Epidermal melanocyte (primary cell): ENCODE results near the gene STRN3.
"Not testable (repeated sequence)": the region's sequence is repeated elsewhere in the genome, so short reads cannot be mapped to it uniquely, and the experiment has no call there.

ENCODE experiments used
- DNase-seq: peaks from one replicate; pipeline ENCODE4 v3.0.0; 2011; ENCODE audit warnings: low spot score; ENCODE audit not compliant: insufficient read length

STRN3 gene

DNA sequence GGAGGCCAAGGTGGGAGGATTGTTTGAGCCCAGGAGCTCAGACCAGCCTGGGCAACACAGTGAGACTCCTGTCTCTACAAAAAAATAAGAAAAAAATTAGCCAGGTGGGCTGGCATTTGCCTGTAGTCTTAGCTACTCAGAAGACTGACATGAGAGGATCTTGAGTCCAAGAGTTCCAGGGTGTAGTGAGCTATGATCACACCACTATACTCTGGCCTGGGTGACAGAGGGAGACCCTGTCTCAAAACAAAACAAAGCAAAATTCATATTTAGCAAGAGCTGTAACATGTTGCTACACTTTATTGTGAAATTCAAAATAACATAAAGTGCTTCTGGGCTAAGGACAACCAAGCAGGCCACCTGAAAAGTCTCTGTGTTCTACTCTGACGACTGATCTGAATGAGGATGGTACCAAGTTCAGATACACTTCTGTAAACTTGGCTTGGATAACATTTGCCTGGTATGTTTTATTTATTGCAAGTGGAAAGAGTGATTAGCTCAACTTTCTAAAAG lies 11.6 kb upstream of the STRN3 start:
- no peak for DNase-seq

DNA sequence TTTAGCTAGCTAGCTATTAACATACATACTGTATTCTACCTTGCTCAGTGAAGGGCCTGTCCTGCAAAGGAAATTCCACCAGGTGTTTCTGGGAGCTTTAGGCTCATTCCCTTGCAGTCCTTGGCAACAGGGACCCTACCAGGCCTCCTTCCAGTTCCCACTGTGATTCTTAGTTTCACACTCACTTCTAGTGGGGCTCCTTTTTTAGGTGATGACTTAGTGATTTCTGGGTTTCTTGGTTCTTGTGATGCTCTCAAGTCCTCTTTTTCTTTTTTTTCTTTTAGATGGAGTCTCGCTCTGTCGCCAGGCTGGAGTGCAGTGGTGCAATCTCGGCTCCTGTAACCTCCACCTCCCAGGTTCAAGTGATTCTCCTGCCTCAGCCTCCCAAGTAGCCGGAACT lies 10.4 kb upstream of the STRN3 start:
- DNase-seq, result no peak

DNA sequence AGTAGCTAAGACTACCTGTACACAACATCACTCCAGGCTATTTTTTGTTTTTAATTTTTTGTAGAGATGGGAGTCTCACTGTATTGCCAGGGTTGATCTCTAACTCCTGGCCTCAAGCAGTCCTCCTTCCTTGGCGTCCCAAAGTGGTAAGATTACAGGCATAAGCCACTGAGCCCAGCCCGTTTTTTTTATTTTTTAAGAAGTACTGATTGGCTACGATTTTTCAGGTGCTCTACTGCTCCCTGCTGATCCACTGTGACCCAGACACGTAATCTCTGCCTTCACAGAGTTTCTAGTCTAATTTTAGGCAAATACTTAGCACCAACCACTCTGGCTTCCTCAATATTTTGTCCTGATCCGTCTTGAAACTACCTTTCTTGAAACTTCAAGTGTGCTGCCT lies 4.3 kb upstream of the STRN3 start:
- no peak for DNase-seq

DNA sequence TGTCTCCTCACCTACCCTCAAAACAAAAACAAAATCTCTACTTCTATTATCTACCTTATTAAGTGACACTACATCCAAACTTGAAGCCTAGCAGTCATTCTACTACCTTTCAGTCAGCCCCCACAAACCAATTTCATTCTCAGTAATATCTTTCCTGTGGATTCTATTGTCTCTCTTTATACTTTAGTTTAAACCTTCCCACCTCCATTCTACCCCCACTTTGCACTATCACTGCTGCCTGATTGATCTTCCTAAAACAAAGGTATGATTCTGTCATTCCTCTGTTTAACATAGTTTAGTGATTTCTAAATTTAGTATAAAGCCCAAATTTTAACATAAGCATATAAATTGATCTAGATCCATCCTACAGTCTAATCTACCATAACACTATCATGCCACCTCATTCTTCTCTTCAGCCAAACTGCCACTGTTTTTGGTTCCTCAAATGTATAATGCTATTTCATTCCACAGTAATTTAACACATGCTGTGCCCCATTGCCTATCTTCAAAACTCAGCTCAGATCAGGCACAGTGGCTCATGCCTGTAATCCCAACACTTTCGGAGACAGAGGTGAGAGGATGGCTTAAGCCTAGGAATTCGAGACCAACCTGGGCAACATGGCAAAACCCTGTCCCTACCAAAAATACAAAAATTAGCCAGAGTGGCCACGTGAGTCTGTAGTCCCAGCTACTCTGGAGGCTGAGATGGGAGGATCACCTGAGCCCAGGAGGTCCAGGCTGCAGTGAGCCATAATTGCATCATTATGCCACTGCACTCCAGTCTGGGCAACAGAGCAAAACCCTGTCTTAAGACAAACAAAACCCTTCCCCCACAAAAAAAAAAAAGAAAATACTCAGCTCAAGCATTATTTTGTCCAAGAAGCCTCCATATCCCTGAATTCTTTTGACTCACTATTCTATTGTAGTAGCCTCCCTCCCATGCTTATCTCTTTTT lies 3.1 kb upstream of the STRN3 start:
- DNase-seq, result no peak

DNA sequence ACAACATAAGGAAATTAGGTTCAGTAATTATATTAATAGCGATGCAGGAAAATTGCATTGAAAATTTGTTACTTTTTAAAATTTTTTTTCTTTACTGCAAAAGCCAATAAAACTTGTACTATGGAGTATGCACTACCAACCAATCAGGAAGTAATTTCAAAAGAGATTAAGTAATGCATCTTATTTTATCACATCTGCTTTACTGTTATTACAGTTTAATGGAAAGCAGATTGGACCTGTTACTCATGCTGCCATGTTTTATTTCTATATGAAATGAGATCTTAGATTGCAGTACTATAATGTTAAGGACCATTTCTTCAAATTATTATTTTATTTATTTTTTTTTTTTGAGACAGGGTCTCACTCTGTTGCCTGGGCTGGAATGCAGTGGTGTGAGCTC lies 1.7 kb upstream of the STRN3 start:
- DNase-seq, result no peak

DNA sequence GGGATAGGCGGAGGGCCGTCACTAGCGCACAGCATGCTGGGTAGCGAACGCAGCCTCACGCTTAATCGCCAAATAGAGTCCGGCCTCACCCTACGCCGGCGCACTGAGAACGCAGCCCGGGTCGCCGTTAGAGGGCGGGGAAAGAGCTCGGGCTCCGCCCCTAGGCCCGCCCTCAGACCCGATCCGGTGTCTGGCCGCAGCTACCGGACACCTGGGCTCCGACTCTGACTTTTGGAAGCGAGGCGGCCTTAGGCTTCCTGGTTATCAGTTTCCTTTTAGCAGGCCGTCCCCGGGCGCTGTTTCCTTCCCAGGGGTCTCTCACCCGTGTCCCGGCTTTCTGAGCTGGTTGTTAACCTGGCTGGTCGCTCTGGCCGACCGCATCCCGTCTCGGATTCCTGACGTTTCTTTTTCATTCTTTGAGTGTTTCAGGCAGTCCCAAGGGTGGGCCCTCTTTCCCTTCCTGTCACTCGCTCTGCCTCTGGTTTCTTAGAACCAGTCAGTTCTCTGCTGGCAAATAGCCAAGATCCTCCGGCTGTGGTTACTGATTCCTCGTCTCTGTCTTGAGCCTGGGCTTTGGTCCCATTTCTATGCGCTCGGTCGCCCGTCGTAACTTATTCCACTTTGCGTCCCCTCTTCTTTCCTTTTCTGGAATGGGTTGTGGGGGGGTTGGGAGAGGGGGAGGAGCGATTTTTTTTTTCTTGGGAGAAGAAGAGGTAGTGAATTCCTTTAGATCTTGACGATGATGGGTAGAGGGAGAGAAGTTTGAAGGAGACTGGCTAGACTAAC lies 464 bp upstream of the STRN3 start:
- DNase-seq, result peak; percentile 73

- DNase-seq, result no peak
Observed at GRCh38 chr14:31025367-31026076, 657 bp downstream of the STRN3 start, which contains the start of gene AP4S1. Gene AP4S1 (plus strand): TSS chr14:31025649. CDS start chr14:31066197, 40,548 bp downstream.

GRCh38 chr14:31024577-31025366 lies 1.4 kb downstream of the STRN3 start:
- no peak for DNase-seq

- DNase-seq, result no peak
Observed at GRCh38 chr14:31024010-31024480, 2.1 kb downstream of the STRN3 start.

- no peak for DNase-seq
Observed at GRCh38 chr14:31022386-31022785, 3.8 kb downstream of the STRN3 start.

- DNase-seq, result no peak
Observed at GRCh38 chr14:31021576-31021949, 4.6 kb downstream of the STRN3 start.

- DNase-seq, result peak; percentile 28
Observed at GRCh38 chr14:31020834-31021575, 5.2 kb downstream of the STRN3 start.

GRCh38 chr14:31018057-31018645 lies 8.0 kb downstream of the STRN3 start:
- no peak for DNase-seq

DNA sequence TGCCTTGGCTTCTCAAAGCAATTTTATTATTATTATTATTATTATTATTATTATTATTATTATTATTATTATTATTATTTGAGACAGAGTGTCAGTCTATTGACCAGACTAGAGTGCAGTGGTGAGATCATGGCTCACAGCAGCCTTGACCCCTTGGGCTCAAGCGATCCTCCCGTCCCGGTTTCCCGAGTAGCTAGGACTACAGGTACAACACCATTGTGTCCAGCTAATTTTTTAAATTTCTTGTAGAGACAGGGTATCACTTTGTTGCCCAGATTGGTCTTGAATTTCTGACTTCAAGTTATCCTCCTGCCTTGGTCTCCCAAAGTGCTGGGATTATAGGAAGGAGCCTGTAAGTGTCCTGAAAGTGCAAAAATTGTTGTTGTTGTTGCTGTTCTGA lies 12.3 kb downstream of the STRN3 start:
- DNase-seq, result no peak

DNA sequence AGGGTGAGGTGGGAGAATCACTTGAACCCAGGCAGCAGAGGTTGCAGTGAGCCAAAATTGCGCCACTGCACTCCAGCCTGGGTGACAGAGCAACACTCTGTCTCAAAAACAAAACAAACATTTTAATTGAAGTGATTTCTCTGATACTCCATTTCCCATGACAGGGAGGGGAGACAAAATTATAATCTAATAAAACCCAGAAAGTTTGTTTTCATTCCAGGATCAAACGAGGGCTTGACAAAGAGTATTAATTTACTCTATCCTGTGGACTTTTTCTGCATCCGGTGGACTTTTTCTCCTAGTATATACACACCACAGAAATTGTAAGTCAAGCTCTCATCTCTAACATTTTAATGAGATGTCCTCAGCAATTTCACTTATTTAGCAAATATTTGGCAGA lies 15.2 kb downstream of the STRN3 start:
- no peak for DNase-seq

DNA sequence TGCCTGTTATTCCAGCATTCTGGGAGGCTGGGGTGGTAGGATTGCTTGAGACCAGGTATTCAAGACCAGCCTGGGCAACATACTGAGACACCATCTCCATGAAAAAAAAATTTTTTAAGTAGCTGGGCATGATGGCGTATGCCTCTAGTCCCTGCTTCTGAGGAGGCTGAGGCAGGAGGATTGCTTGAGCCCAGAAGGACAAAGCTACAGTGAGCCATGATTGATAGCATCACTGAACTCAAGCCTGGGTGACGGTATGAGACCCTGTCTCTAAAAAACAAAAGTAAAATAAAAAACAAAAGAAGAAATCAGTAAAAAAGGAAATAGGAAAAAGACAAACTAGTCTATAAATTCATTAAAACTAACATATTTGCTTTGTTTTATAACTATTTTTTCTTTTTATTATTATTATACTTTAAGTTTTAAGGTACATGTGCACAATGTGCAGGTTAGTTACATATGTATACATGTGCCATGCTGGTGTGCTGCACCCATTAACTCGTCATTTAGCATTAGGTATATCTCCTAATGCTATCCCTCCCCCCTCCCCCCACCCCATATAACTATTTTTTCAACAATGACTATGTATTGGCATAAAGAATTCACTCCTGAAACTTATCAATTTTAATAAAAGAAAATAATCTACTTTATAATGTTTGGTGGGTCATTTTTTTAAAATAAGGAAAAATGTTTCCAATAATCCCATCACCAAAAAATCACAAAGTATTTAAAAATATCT lies 16.2 kb downstream of the STRN3 start:
- no peak for DNase-seq

DNA sequence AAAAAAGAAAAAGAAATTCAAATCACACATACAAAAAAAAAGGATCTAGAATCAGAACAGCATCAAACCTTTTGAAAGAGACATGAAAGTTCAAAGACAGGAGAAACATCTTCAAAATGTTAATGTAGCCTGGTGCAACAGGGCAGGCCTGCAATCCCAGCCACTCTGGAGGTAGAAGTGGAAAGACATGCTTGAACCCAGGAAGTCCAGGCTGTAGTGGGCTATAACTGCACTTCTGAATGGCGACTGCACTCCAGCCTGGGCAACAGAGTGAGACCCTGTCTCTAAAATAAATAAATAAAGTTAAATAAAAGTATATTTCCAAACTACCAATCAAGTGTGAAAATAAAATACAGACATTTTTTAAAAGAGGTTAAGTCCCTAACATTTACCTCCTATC lies 19.5 kb downstream of the STRN3 start:
- no peak for DNase-seq

DNA sequence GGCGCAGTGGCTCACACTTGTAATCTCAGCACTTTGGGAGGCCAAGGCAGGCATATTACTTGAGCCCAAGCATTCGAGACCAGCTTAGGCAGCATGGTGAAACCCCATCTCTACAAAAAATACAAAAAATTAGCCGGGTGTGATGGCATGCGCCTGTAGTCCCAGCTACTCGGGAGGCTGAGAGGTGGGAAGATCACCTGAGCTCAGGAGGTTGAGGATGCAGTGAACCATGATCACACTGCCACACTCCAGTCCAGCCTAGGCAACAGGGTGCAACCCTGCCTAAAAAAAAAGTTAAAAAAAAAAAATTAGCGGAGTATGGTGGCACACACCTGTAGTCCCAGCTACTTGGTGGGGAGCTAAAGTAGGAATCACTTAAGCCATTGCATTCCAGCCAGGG lies 22.2 kb downstream of the STRN3 start:
- not testable (repeated sequence) for DNase-seq

DNA sequence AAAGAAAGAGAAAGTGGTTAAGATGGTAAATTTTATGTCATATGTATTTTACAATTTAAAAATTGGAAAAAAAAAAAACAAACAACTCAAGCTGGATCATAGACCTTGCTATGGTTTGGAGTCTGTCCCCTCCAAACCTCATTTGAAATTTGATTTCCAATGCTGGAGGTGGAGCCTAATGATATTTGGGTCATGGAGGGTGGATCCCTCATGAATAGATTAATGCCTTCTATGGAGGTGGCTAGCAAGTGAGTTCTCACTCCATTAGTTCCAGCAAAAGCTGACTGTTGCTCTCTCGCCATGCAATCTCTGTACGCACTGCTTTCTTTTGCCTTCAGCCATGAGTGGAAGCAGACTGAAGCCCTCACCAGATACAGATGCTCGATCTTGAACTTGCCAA lies 22.9 kb downstream of the STRN3 start:
- no peak for DNase-seq
